HG03175 (cell line): ENCODE data around the gene DTNBP1.

Source experiments
- ATAC-seq: cut with Tn5 transposase; IDR thresholded peaks from one replicate; pipeline ENCODE4 v1.9.1; 2021; ENCODE audit warnings: mild to moderate bottlenecking, moderate library complexity; ENCODE audit not compliant: unreplicated experiment

DTNBP1 gene

DNA sequence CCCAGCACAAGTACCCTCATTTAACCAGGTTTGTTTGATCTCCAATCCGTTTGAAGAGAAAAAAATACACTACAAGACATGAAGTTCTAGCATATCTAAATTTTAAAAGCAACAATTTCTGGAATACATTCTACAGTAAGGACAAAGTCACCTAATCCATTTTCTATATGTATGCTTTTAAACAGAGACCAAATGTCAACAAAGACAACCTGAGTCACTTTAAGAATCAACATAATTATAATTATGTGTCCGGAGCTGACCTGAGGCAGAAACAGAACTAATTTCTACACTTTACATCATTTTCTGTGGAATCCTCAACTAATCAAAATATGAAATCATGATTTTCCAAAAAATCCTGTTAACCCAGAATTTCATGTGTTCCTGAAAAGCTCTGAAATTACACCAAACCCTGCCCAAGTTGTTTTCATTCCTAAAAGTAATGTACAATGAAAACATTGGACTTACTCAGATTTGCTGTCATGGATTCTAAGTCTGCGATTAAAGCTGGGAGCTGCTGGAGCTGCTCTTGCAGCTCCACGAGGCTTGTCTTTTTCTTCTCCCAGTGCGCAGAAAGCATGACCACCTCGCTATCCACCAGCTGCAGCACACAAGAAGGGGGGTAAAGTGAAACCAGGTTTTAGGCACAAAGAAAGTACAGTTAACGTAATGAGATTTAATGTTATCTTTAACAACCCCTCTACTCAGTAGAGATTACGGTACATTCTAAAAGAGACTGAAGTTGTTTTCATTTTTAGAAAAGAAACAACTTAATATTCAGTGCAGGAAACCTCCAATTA is 35.8 kb downstream of the DTNBP1 start:
- no peak for ATAC-seq

GRCh38 chr6:15626160-15626559 is 36.7 kb downstream of the DTNBP1 start:
- ATAC-seq, result no peak

DNA sequence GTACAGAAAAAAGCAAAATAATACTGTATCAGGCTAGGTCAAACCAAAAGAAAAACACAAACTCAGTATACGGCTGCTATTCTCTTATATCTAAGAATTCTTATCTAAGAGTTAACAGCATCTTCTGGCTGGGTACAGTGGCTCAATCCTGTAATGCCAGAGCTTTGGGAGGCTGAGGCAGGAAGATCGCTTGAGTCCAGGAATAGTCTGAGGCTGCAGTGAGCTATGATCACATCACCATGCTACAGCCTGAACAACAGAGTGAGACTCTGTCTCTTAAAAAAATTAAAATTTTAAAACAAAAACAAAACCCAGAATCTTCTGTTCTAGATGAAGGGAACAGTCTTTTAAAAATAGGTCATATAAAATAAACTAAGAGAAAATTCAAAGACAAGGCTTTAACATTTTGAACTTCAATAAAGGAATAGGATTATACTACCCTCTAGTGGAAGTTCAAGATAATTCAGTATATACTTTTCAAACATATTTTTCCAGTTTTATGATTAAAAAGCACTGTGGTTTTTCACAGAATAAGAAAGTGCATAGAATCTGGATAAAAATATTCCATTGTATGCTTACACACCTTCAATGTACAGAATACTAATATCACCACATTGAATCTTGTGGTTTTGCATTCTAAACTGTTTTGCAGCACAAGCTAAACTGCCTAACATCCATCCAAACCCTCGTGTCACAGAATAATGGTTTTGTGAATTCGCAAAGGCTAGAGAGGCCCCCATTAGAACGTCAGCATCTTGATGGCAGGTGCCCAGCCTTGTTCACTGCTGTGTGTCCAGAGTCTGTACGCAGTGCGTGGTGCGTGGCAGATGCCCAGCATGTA is 39.3 kb downstream of the DTNBP1 start:
- no peak for ATAC-seq

DNA sequence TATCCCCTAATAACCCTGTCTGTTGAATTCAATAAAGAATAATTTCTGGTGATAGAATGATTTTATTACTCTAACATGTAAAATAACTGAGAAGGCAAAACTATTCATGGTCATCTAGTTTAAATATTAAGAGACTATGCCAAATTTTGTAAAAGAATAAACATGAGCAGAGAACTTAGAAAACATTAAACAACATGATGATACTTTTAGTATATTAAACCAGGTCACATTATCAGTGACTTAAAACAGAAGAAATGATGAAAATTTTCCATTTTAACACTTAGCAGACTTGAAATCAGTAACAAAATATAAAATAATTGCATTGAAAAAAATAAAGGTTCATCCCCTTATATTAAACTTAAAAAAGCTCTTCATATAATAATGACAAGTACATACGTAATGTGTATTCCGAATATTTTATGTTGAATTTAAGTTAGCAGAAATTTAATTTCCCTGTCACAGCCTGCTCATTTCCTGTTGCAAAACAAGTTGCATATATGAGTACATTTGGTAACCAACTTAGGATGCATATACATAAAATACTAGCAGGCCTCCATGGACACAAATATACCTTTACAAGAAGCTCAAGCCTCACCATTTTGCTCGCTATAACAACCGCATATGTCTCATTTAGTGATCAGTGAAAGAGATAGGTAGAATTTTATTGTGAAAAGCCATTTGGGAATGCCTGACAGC is 40.6 kb downstream of the DTNBP1 start:
- no peak for ATAC-seq

- peak; percentile 92 for ATAC-seq
Measured at GRCh38 chr6:15621203-15622044, 41.4 kb downstream of the DTNBP1 start.

DNA sequence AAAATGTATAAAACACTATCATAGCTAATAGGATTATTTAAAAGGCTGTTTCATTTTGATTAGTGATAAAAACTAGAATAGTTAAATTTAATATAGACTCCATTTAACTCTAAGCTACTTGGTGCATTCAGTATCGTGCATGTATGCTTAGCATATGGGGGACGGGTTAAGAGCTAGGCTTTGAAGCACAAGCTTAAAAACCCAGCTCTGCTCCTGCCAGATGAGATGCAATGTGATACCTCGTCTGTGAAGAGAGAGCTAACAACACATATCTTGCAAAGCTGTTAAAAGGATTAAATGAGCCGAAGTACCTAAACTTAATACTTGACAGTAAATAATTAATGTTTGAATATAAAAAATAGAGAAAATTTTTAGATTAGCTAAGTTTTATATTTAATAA is 42.2 kb downstream of the DTNBP1 start:
- ATAC-seq, result no peak

GRCh38 chr6:15619330-15619729 is 43.5 kb downstream of the DTNBP1 start:
- ATAC-seq, result no peak

- ATAC-seq, result no peak
Measured at GRCh38 chr6:15618685-15619084, 44.1 kb downstream of the DTNBP1 start.

- ATAC-seq, result no peak
Measured at GRCh38 chr6:15616261-15616660, 46.6 kb downstream of the DTNBP1 start.

- ATAC-seq, result no peak
Measured at GRCh38 chr6:15615802-15616201, 47.0 kb downstream of the DTNBP1 start.

DNA sequence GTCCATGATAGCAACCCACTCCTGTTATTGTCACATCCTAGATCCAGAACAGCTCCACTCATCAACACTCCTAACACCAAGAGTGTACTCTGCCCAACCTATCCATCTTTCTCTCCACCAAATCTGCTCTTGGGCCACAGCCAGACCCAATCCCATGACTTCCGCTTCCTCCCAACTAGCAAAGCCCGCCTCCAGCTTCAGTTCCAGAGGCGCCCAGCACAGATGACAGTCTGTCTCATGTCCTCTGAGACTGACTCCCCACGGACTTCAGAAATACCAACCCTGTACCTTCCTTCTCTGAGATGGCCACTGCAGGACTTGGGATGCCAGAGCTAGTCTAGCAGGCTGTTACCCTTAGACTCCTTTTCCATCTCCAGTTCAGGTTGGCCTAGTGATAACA is 48.6 kb downstream of the DTNBP1 start:
- ATAC-seq, result no peak

- no peak for ATAC-seq
Measured at GRCh38 chr6:15608396-15608795, 54.4 kb downstream of the DTNBP1 start.

DNA sequence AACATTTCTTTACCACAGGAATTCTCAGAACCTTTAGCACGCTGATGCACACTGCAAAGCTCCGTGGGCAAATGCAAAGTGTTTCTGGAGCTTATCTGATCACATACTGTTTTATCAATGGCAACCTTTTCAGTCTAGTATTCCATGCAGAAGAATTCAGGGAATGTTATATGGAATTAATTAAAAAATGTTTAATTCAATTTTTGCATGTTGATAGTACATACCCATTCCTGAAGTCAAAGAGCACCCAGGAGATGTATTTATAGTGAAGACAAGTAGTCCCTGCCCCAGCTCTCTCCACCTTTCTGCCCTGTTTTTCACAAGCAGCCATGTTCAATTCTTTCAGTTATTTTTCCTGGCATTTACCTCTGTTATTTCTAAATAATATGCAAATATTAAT is 55.2 kb downstream of the DTNBP1 start:
- ATAC-seq, result no peak

DNA sequence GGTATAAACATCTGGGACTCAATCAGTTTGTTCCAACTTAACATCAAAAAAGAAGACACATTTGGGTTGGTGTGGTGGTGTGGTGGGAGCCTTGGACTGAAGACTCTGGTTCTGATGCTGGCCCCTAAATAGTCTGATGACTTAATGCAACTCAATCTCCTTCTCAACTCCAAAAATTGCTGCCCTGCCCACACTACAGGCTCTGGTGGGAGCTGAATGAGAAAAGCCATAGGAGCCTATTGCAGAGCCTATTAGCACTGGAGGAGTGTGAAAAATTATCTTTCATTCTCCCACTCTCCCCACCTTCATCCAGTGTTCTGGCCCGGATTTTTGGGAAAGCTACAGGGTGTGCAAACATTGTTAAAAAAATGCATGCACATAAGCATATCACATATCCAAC is 56.5 kb downstream of the DTNBP1 start:
- ATAC-seq, result no peak

DNA sequence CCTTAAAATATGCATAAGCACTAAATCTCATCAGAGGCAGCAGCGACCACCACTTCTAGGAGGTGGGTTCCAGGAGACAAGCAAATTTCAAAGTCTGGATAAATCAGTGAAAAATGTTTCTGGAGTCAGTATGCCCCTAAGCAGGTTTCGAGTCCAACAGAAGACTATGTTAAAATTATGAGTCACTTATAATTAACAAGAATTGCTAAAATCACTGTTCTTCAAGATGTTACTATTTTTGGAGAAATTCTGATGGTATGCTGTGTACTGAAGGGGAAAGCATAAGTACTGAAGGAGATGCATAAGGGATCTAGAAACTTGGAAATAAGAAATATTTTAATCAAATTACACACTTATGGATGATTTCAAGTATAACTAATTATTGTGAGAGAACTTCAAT is 58.0 kb downstream of the DTNBP1 start:
- no peak for ATAC-seq

GRCh38 chr6:15602154-15602553 is 60.7 kb downstream of the DTNBP1 start:
- ATAC-seq, result no peak

GRCh38 chr6:15598273-15598798 is 64.5 kb downstream of the DTNBP1 start:
- ATAC-seq, result no peak

- ATAC-seq, result no peak
Measured at GRCh38 chr6:15596186-15596896, 66.5 kb downstream of the DTNBP1 start.

DNA sequence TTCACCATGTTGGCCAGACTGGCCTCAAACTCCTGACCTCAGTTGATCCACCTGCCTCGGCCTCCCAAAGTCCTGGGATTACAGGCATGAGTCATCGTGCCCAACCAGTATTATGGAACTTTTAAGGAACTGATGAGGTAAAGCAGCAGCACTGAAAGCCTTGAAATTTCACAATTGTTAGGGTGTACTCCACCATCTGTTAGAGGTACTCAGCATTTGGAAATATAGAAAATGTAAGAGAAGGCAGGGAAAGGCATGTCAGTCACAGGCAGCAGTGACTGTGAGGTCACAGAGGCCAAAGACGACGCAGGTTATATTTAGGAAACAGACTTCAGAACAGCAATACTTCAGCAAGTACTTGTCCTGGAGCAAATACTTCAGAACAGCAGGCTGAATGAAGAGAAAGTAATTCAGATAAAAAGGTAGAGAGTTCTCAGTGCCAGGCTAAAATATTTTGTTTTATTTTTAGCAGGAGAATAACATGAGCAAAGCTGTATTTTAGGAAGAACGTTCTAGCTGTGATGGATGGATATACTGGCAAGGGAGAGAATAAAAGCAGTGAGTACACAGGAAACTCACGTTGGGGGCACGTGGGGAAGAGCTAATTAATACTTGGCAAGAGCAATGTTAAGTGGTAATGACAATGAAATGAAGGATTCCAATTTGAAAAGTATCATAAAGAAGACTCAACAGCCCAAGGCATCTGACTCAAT is 67.2 kb downstream of the DTNBP1 start:
- ATAC-seq, result no peak
